HG03571 (cell line): ENCODE results near the gene ZFR2.
"Not testable (repeated sequence)": the region's sequence is repeated elsewhere in the genome, so short reads cannot be mapped to it uniquely, and the experiment has no call there.

ENCODE experiments used
- ATAC-seq: cut with Tn5 transposase; IDR thresholded peaks from one replicate; pipeline ENCODE4 v1.9.1; 2021; ENCODE audit not compliant: unreplicated experiment

The ZFR2 gene

GRCh38 chr19:3868770-3869456, at the start of gene ZFR2:
TSS of gene ZFR2 (minus strand) at chr19:3869038. CDS start at chr19:3869017, 21 bp downstream.
- no peak for ATAC-seq

- ATAC-seq, result no peak
These were observed 47.2 kb upstream of the ZFR2 start for GRCh38 chr19:3916033-3916432.

GRCh38 chr19:3914199-3914598, 45.4 kb upstream of the ZFR2 start:
- ATAC-seq, result no peak

- ATAC-seq, result no peak
These were observed 41.3 kb upstream of the ZFR2 start for GRCh38 chr19:3910105-3910504.

- ATAC-seq, result no peak
These were observed 39.6 kb upstream of the ZFR2 start for GRCh38 chr19:3908266-3909054.

GRCh38 chr19:3907626-3908265, 38.9 kb upstream of the ZFR2 start:
- no peak for ATAC-seq

- ATAC-seq, result no peak
These were observed 35.4 kb upstream of the ZFR2 start for GRCh38 chr19:3904233-3904632.

GRCh38 chr19:3902317-3902973, 33.6 kb upstream of the ZFR2 start:
- ATAC-seq, result no peak

GRCh38 chr19:3899531-3900294, 30.9 kb upstream of the ZFR2 start:
- ATAC-seq, result no peak

- ATAC-seq, result no peak
These were observed 29.6 kb upstream of the ZFR2 start for GRCh38 chr19:3898426-3898825.

GRCh38 chr19:3897936-3898335, 29.1 kb upstream of the ZFR2 start:
- ATAC-seq, result no peak

- no peak for ATAC-seq
These were observed 26.9 kb upstream of the ZFR2 start for GRCh38 chr19:3895788-3896187.

- not testable (repeated sequence) for ATAC-seq
These were observed 26.1 kb upstream of the ZFR2 start for GRCh38 chr19:3894959-3895358.

- ATAC-seq, result no peak
These were observed 24.8 kb upstream of the ZFR2 start for GRCh38 chr19:3893509-3894179.

GRCh38 chr19:3890591-3890990, 21.8 kb upstream of the ZFR2 start:
- ATAC-seq, result no peak

- ATAC-seq, result no peak
These were observed 13.2 kb upstream of the ZFR2 start for GRCh38 chr19:3882041-3882384.

GRCh38 chr19:3881272-3882040, 12.6 kb upstream of the ZFR2 start:
- no peak for ATAC-seq

- ATAC-seq, result no peak
These were observed 11.8 kb upstream of the ZFR2 start, which contains the start of gene ATCAY for GRCh38 chr19:3880471-3881271. TSS of gene ATCAY (plus strand) at chr19:3880685. CDS start at chr19:3885768, 5,083 bp downstream.

GRCh38 chr19:3879656-3880055, 10.8 kb upstream of the ZFR2 start:
- ATAC-seq, result no peak
